Activated T-helper 1 cell treated with anti-CD3 and anti-CD28 coated beads, Interleukin-12 subunit alpha, Interleukin-12 subunit beta, Interleukin-2, Interleukin-4 antibody, amounts not matched to agents 30 ng/mL and 10 ng/mL and 1 ng/mL, durations not matched to agents 14 hours and 24 hours and 36 hours (primary cell): ENCODE results near the gene DDR2. TPM values are rescaled to one million over a fixed set of nuclear protein-coding genes. Genes with fewer than 3 reads are reported as not detected.
"Not testable (repeated sequence)": the region's sequence is repeated elsewhere in the genome, so short reads cannot be mapped to it uniquely, and the experiment has no call there.

Experiments
- DNase-seq: peaks from one replicate; pipeline ENCODE4 v3.0.0; 2021; ENCODE audit warnings: low spot score
- H3K27ac Mint-ChIP-seq: one replicate; pipeline ENCODE4 v1.8.0; 2021; ENCODE audit warnings: mild to moderate bottlenecking, mixed read lengths
- H3K27me3 Mint-ChIP-seq: one replicate; pipeline ENCODE4 v1.8.0; 2022; ENCODE audit warnings: mild to moderate bottlenecking, moderate library complexity, mixed read lengths; ENCODE audit not compliant: insufficient read depth
- H3K36me3 Mint-ChIP-seq: one replicate; pipeline ENCODE4 v1.8.0; 2021; ENCODE audit warnings: low read depth, mixed read lengths
- H3K4me1 Mint-ChIP-seq: one replicate; pipeline ENCODE4 v1.8.0; 2021; ENCODE audit warnings: low read depth, mixed read lengths
- H3K4me3 Mint-ChIP-seq: one replicate; pipeline ENCODE4 v1.8.0; 2021; ENCODE audit warnings: mild to moderate bottlenecking, moderate library complexity, mixed read lengths
- H3K9me3 Mint-ChIP-seq: one replicate; pipeline ENCODE4 v1.8.0; 2021; ENCODE audit warnings: mixed read lengths
- intact Hi-C: fragments of 100-400 bp; cut with micrococcal nuclease; formaldehyde crosslinking; loops from one replicate; pipeline ENCODE4 v1.15.1; 2024
- total RNA-seq: library from RNA; stranded (reverse); gene quantifications from 2 replicates; pipeline ENCODE4 v1.2.3, GENCODE V29; 2022

DDR2 gene
- total RNA-seq, 1 donor from 2014 or later = 0.44 TPM

GRCh38 chr1:162796617-162797279 lies 164.5 kb downstream of the DDR2 start:
- peaks cover 24% of the 10 kb centered on the region for H3K36me3 Mint-ChIP-seq
- H3K4me1 Mint-ChIP-seq, H3K27me3 Mint-ChIP-seq, intact Hi-C loops, H3K4me3 Mint-ChIP-seq, H3K27ac Mint-ChIP-seq, DNase-seq, H3K9me3 Mint-ChIP-seq: not testable (repeated sequence)

- DNase-seq, H3K4me1 Mint-ChIP-seq, H3K4me3 Mint-ChIP-seq, H3K9me3 Mint-ChIP-seq, H3K27me3 Mint-ChIP-seq, H3K27ac Mint-ChIP-seq, intact Hi-C loops: not testable (repeated sequence)
- H3K36me3 Mint-ChIP-seq = peaks cover 20% of the 10 kb centered on the region
Measured at GRCh38 chr1:162799995-162800830, 167.9 kb downstream of the DDR2 start.

- H3K9me3 Mint-ChIP-seq, intact Hi-C loops, H3K27me3 Mint-ChIP-seq, H3K4me3 Mint-ChIP-seq, H3K4me1 Mint-ChIP-seq, H3K27ac Mint-ChIP-seq, DNase-seq: not testable (repeated sequence)
- H3K36me3 Mint-ChIP-seq = peaks cover 36% of the 10 kb centered on the region
Measured at GRCh38 chr1:162807503-162807902, 175.2 kb downstream of the DDR2 start.

GRCh38 chr1:162812357-162812756 lies 180.1 kb downstream of the DDR2 start:
- H3K27me3 Mint-ChIP-seq, DNase-seq, H3K4me1 Mint-ChIP-seq, H3K9me3 Mint-ChIP-seq, intact Hi-C loops, H3K4me3 Mint-ChIP-seq, H3K27ac Mint-ChIP-seq: not testable (repeated sequence)
- H3K36me3 Mint-ChIP-seq = peaks cover 23% of the 10 kb centered on the region

- DNase-seq, intact Hi-C loops, H3K27ac Mint-ChIP-seq, H3K27me3 Mint-ChIP-seq, H3K36me3 Mint-ChIP-seq, H3K4me3 Mint-ChIP-seq, H3K9me3 Mint-ChIP-seq: not testable (repeated sequence)
- peaks cover 14% of the 10 kb centered on the region for H3K4me1 Mint-ChIP-seq
Measured at GRCh38 chr1:162818136-162818535, 185.9 kb downstream of the DDR2 start.

- H3K27me3 Mint-ChIP-seq = not testable (repeated sequence)
Measured at GRCh38 chr1:162818666-162819065, 186.4 kb downstream of the DDR2 start.

GRCh38 chr1:162822391-162823200 lies 190.3 kb downstream of the DDR2 start:
- Mint-ChIP-seq H3K27me3 (peaks cover 13% of the 10 kb centered on the region), H3K4me3 (peak overlapping the region; percentile 49), H3K36me3 (peaks cover 3% of the 10 kb centered on the region), H3K4me1 (peaks cover 18% of the 10 kb centered on the region), H3K9me3 (peaks cover 3% of the 10 kb centered on the region), H3K27ac (no peak overlapping the region)
- intact Hi-C loops = no loop called here
- no peak for DNase-seq

More at GRCh38 chr1:162818666-162819065, 186.4 kb downstream of the DDR2 start:
- intact Hi-C loops, DNase-seq, H3K36me3 Mint-ChIP-seq, H3K9me3 Mint-ChIP-seq, H3K4me3 Mint-ChIP-seq, H3K27ac Mint-ChIP-seq: not testable (repeated sequence)
- H3K4me1 Mint-ChIP-seq = peaks cover 18% of the 10 kb centered on the region

GRCh38 chr1:162823231-162823630 lies 191.0 kb downstream of the DDR2 start:
- H3K4me1 Mint-ChIP-seq = peaks cover 18% of the 10 kb centered on the region
- DNase-seq = no peak
- peaks cover 13% of the 10 kb centered on the region for H3K27me3 Mint-ChIP-seq
- peaks cover 3% of the 10 kb centered on the region for H3K9me3 Mint-ChIP-seq
- H3K36me3 Mint-ChIP-seq = peaks cover 3% of the 10 kb centered on the region
- no peak overlapping the region for H3K4me3 Mint-ChIP-seq
- no peak overlapping the region for H3K27ac Mint-ChIP-seq
- intact Hi-C loops = no loop called here

GRCh38 chr1:162823771-162824525 lies 191.7 kb downstream of the DDR2 start:
- H3K9me3 Mint-ChIP-seq = peaks cover 3% of the 10 kb centered on the region
- intact Hi-C loops = no loop called here
- peaks cover 3% of the 10 kb centered on the region for H3K36me3 Mint-ChIP-seq
- DNase-seq = no peak
- no peak overlapping the region for H3K27ac Mint-ChIP-seq
- peaks cover 18% of the 10 kb centered on the region for H3K4me1 Mint-ChIP-seq
- H3K4me3 Mint-ChIP-seq = no peak overlapping the region
- peaks cover 19% of the 10 kb centered on the region for H3K27me3 Mint-ChIP-seq

GRCh38 chr1:162829268-162829667 lies 197.0 kb downstream of the DDR2 start:
- no peak overlapping the region for H3K27ac Mint-ChIP-seq

GRCh38 chr1:162832470-162832869 lies 200.2 kb downstream of the DDR2 start:
- Mint-ChIP-seq H3K27me3 (peaks cover 14% of the 10 kb centered on the region), H3K36me3 (no peaks in the 10 kb centered on the region), H3K4me3 (no peak overlapping the region), H3K4me1 (peaks cover 19% of the 10 kb centered on the region), H3K27ac (no peak overlapping the region), H3K9me3 (peaks cover 14% of the 10 kb centered on the region)
- intact Hi-C loops = no loop called here
- no peak for DNase-seq

More at GRCh38 chr1:162829268-162829667, 197.0 kb downstream of the DDR2 start:
- Mint-ChIP-seq H3K9me3 (peaks cover 3% of the 10 kb centered on the region), H3K27me3 (peaks cover 21% of the 10 kb centered on the region), H3K4me3 (no peak overlapping the region), H3K4me1 (no peaks in the 10 kb centered on the region), H3K36me3 (peaks cover 1% of the 10 kb centered on the region)
- intact Hi-C loops = no loop called here
- no peak for DNase-seq
